Measurements from ENCODE around the gene SLC6A4. TPM values are rescaled to one million over a fixed set of nuclear protein-coding genes. Genes with fewer than 3 reads are reported as not detected.
"Not testable (repeated sequence)": the region's sequence is repeated elsewhere in the genome, so short reads cannot be mapped to it uniquely, and the experiment has no call there.

Gene SLC6A4
- total and polyA plus RNA-seq, 4 donors: 1.1 to 36.0 (median 4.7) TPM

- no peaks in the 10 kb centered on the region for H3K9me3 ChIP-seq (ENCODE audit: control insufficient read depth, insufficient read depth, low read length)
- peaks cover 56% of the 10 kb centered on the region for H3K27me3 ChIP-seq (ENCODE audit: control insufficient read depth, insufficient read depth, low read length)
- DNase-seq (ENCODE audit: low read depth in 4 of 6, low spot score in 6 of 6): no peak
- H3K4me1 ChIP-seq (ENCODE audit: control insufficient read depth, insufficient read depth, low read length): peaks cover 25% of the 10 kb centered on the region
- H3K36me3 ChIP-seq (ENCODE audit: control insufficient read depth, insufficient read depth, low read length): no peaks in the 10 kb centered on the region
- WGBS (ENCODE audit: insufficient coverage): 65% methylated on average over 10 of the region's 11 CpGs
- H3K27ac ChIP-seq (ENCODE audit: low read depth, low read length): no peak overlapping the region
- H3K4me3 ChIP-seq (ENCODE audit: low read depth, low read length): no peak overlapping the region
Observed at GRCh38 chr17:30232824-30233427, 2.6 kb downstream of the SLC6A4 start.

- WGBS (ENCODE audit: insufficient coverage): 57% methylated on average over 9 of the region's 10 CpGs
- Histone ChIP-seq H3K27ac (ENCODE audit: low read depth, low read length) (no peak overlapping the region), H3K4me3 (ENCODE audit: low read depth, low read length) (no peak overlapping the region), H3K27me3 (ENCODE audit: control insufficient read depth, insufficient read depth, low read length) (peaks cover 48% of the 10 kb centered on the region), H3K9me3 (ENCODE audit: control insufficient read depth, insufficient read depth, low read length) (no peaks in the 10 kb centered on the region), H3K4me1 (ENCODE audit: control insufficient read depth, insufficient read depth, low read length) (peaks cover 18% of the 10 kb centered on the region), H3K36me3 (ENCODE audit: control insufficient read depth, insufficient read depth, low read length) (no peaks in the 10 kb centered on the region)
- DNase-seq (ENCODE audit: low read depth in 4 of 6, low spot score in 6 of 6): no peak
Observed at GRCh38 chr17:30232015-30232823, 3.3 kb downstream of the SLC6A4 start.

GRCh38 chr17:30230596-30231125, 4.8 kb downstream of the SLC6A4 start:
- no peak for DNase-seq (ENCODE audit: low read depth in 4 of 6, low spot score in 6 of 6)
- no peak overlapping the region for H3K4me3 ChIP-seq (ENCODE audit: low read depth, low read length)
- no peaks in the 10 kb centered on the region for H3K9me3 ChIP-seq (ENCODE audit: control insufficient read depth, insufficient read depth, low read length)
- peaks cover 6% of the 10 kb centered on the region for H3K4me1 ChIP-seq (ENCODE audit: control insufficient read depth, insufficient read depth, low read length)
- 81% methylated on average over 1 of the region's 7 CpGs for whole genome bisulfite sequencing (ENCODE audit: insufficient coverage)
- H3K27me3 ChIP-seq (ENCODE audit: control insufficient read depth, insufficient read depth, low read length): peaks cover 35% of the 10 kb centered on the region
- no peaks in the 10 kb centered on the region for H3K36me3 ChIP-seq (ENCODE audit: control insufficient read depth, insufficient read depth, low read length)
- no peak overlapping the region for H3K27ac ChIP-seq (ENCODE audit: low read depth, low read length)

- not testable (repeated sequence) for H3K36me3 ChIP-seq (ENCODE audit: control insufficient read depth, insufficient read depth, low read length); H3K9me3 ChIP-seq (ENCODE audit: control insufficient read depth, insufficient read depth, low read length); H3K4me3 ChIP-seq (ENCODE audit: low read depth, low read length); H3K4me1 ChIP-seq (ENCODE audit: control insufficient read depth, insufficient read depth, low read length); DNase-seq (ENCODE audit: low read depth in 4 of 6, low spot score in 6 of 6); H3K27ac ChIP-seq (ENCODE audit: low read depth, low read length)
- H3K27me3 ChIP-seq (ENCODE audit: control insufficient read depth, insufficient read depth, low read length): peaks cover 29% of the 10 kb centered on the region
- no CpG with 5 or more reads among the region's 1 CpG for WGBS (ENCODE audit: insufficient coverage)
Observed at GRCh38 chr17:30230009-30230408, 5.5 kb downstream of the SLC6A4 start.

GRCh38 chr17:30229012-30229411, 6.5 kb downstream of the SLC6A4 start:
- no CpG with 5 or more reads among the region's 7 CpGs for WGBS (ENCODE audit: insufficient coverage)
- Histone ChIP-seq H3K27me3 (ENCODE audit: control insufficient read depth, insufficient read depth, low read length) (peaks cover 22% of the 10 kb centered on the region), H3K4me1 (ENCODE audit: control insufficient read depth, insufficient read depth, low read length) (no peaks in the 10 kb centered on the region), H3K4me3 (ENCODE audit: low read depth, low read length) (no peak overlapping the region), H3K9me3 (ENCODE audit: control insufficient read depth, insufficient read depth, low read length) (no peaks in the 10 kb centered on the region), H3K36me3 (ENCODE audit: control insufficient read depth, insufficient read depth, low read length) (no peaks in the 10 kb centered on the region), H3K27ac (ENCODE audit: low read depth, low read length) (no peak overlapping the region)
- no peak for DNase-seq (ENCODE audit: low read depth in 4 of 6, low spot score in 6 of 6)

GRCh38 chr17:30228011-30228410, 7.5 kb downstream of the SLC6A4 start:
- Histone ChIP-seq H3K27ac (ENCODE audit: low read depth, low read length) (no peak overlapping the region), H3K9me3 (ENCODE audit: control insufficient read depth, insufficient read depth, low read length) (no peaks in the 10 kb centered on the region), H3K4me3 (ENCODE audit: low read depth, low read length) (no peak overlapping the region), H3K36me3 (ENCODE audit: control insufficient read depth, insufficient read depth, low read length) (no peaks in the 10 kb centered on the region), H3K27me3 (ENCODE audit: control insufficient read depth, insufficient read depth, low read length) (peaks cover 14% of the 10 kb centered on the region), H3K4me1 (ENCODE audit: control insufficient read depth, insufficient read depth, low read length) (no peaks in the 10 kb centered on the region)
- WGBS (ENCODE audit: insufficient coverage): 83% methylated on average over 1 of the region's 3 CpGs
- DNase-seq (ENCODE audit: low read depth in 4 of 6, low spot score in 6 of 6): peak in 1 of 6 donors; percentile 26

GRCh38 chr17:30226878-30227277, 8.6 kb downstream of the SLC6A4 start:
- Histone ChIP-seq H3K4me3 (ENCODE audit: low read depth, low read length) (no peak overlapping the region), H3K4me1 (ENCODE audit: control insufficient read depth, insufficient read depth, low read length) (no peaks in the 10 kb centered on the region), H3K27me3 (ENCODE audit: control insufficient read depth, insufficient read depth, low read length) (peaks cover 13% of the 10 kb centered on the region), H3K36me3 (ENCODE audit: control insufficient read depth, insufficient read depth, low read length) (no peaks in the 10 kb centered on the region), H3K27ac (ENCODE audit: low read depth, low read length) (no peak overlapping the region), H3K9me3 (ENCODE audit: control insufficient read depth, insufficient read depth, low read length) (no peaks in the 10 kb centered on the region)
- WGBS (ENCODE audit: insufficient coverage): 82% methylated on average over 10 of the region's 10 CpGs
- peak in 2 of 6 donors; percentile 11 to 16 for DNase-seq (ENCODE audit: low read depth in 4 of 6, low spot score in 6 of 6)

GRCh38 chr17:30225919-30226553, 9.5 kb downstream of the SLC6A4 start:
- no peak overlapping the region for H3K27ac ChIP-seq (ENCODE audit: low read depth, low read length)
- H3K9me3 ChIP-seq (ENCODE audit: control insufficient read depth, insufficient read depth, low read length): no peaks in the 10 kb centered on the region
- 87% methylated on average over 12 of the region's 15 CpGs for WGBS (ENCODE audit: insufficient coverage)
- H3K27me3 ChIP-seq (ENCODE audit: control insufficient read depth, insufficient read depth, low read length): peaks cover 10% of the 10 kb centered on the region
- H3K4me1 ChIP-seq (ENCODE audit: control insufficient read depth, insufficient read depth, low read length): no peaks in the 10 kb centered on the region
- no peaks in the 10 kb centered on the region for H3K36me3 ChIP-seq (ENCODE audit: control insufficient read depth, insufficient read depth, low read length)
- DNase-seq (ENCODE audit: low read depth in 4 of 6, low spot score in 6 of 6): no peak
- H3K4me3 ChIP-seq (ENCODE audit: low read depth, low read length): no peak overlapping the region

- no peak for DNase-seq (ENCODE audit: low read depth in 4 of 6, low spot score in 6 of 6)
- peaks cover 6% of the 10 kb centered on the region for H3K27me3 ChIP-seq (ENCODE audit: control insufficient read depth, insufficient read depth, low read length)
- 56% methylated on average over 3 of the region's 3 CpGs for WGBS (ENCODE audit: insufficient coverage)
- no peaks in the 10 kb centered on the region for H3K4me1 ChIP-seq (ENCODE audit: control insufficient read depth, insufficient read depth, low read length)
- H3K27ac ChIP-seq (ENCODE audit: low read depth, low read length): no peak overlapping the region
- H3K9me3 ChIP-seq (ENCODE audit: control insufficient read depth, insufficient read depth, low read length): no peaks in the 10 kb centered on the region
- H3K36me3 ChIP-seq (ENCODE audit: control insufficient read depth, insufficient read depth, low read length): no peaks in the 10 kb centered on the region
- no peak overlapping the region for H3K4me3 ChIP-seq (ENCODE audit: low read depth, low read length)
Observed at GRCh38 chr17:30225112-30225511, 10.4 kb downstream of the SLC6A4 start.

All from spinal cord (tissue), 10 donors.